NCI-H2227 (cell line): ENCODE measurements around the gene NOS1AP.
A peak's percentile ranks its signal among the peaks of the same experiment; 100 is the strongest.
"Not testable (repeated sequence)": the region's sequence is repeated elsewhere in the genome, so short reads cannot be mapped to it uniquely, and the experiment has no call there.

ENCODE experiments used
- DNase-seq: peaks from one replicate; lab custom pipeline; 2025; ENCODE audit not compliant: unreplicated experiment; lab: John Stamatoyannopoulos, UW

NOS1AP gene

GRCh38 chr1:162165528-162165927, 96.0 kb downstream of the NOS1AP start:
- no peak for DNase-seq

GRCh38 chr1:162166917-162167615, 97.6 kb downstream of the NOS1AP start:
- peak; percentile 11 for DNase-seq

GRCh38 chr1:162168261-162168660, 98.8 kb downstream of the NOS1AP start:
- no peak for DNase-seq

- DNase-seq: peak; percentile 35
These were observed 99.7 kb downstream of the NOS1AP start for GRCh38 chr1:162169031-162169790.

GRCh38 chr1:162171111-162171510, 101.6 kb downstream of the NOS1AP start:
- no peak for DNase-seq

GRCh38 chr1:162172311-162173102, 103.0 kb downstream of the NOS1AP start:
- DNase-seq: no peak

GRCh38 chr1:162173607-162174006, 104.1 kb downstream of the NOS1AP start:
- DNase-seq: not testable (repeated sequence)

- DNase-seq: not testable (repeated sequence)
These were observed 104.5 kb downstream of the NOS1AP start for GRCh38 chr1:162174027-162174426.

GRCh38 chr1:162175379-162176081, 106.0 kb downstream of the NOS1AP start:
- no peak for DNase-seq

GRCh38 chr1:162177126-162177525, 107.6 kb downstream of the NOS1AP start:
- DNase-seq: no peak

GRCh38 chr1:162178432-162178831, 108.9 kb downstream of the NOS1AP start:
- no peak for DNase-seq

- DNase-seq: no peak
These were observed 109.6 kb downstream of the NOS1AP start for GRCh38 chr1:162179121-162179520.

- DNase-seq: no peak
These were observed 111.3 kb downstream of the NOS1AP start for GRCh38 chr1:162180813-162181212.

- no peak for DNase-seq
These were observed 112.6 kb downstream of the NOS1AP start for GRCh38 chr1:162182090-162182489.

GRCh38 chr1:162185314-162186025, 116.0 kb downstream of the NOS1AP start:
- no peak for DNase-seq

GRCh38 chr1:162186026-162186374, 116.5 kb downstream of the NOS1AP start:
- no peak for DNase-seq

- no peak for DNase-seq
These were observed 116.9 kb downstream of the NOS1AP start for GRCh38 chr1:162186406-162186805.

GRCh38 chr1:162187687-162188276, 118.3 kb downstream of the NOS1AP start:
- DNase-seq: no peak

GRCh38 chr1:162189345-162189744, 119.9 kb downstream of the NOS1AP start:
- DNase-seq: no peak
